Measurements from ENCODE around the gene TMEM134.
"Not testable (repeated sequence)": the region's sequence is repeated elsewhere in the genome, so short reads cannot be mapped to it uniquely, and the experiment has no call there.

TMEM134 gene

GRCh38 chr11:67433536-67434394 is 35.3 kb downstream of the TMEM134 start:
- TF ChIP-seq POLR2A (IDR thresholded peaks at IDR 0.05; ENCODE audit: low read depth, low read length) (peak; percentile 43), SPI1 (IDR thresholded peaks at IDR 0.05; ENCODE audit: low read depth, low read length) (no peak), POLR2AphosphoS5 (IDR thresholded peaks at IDR 0.05; ENCODE audit: low read depth, low read length) (0 out of 2 replicates have a peak, but pooled peaks have one; percentile 4), TAF1 (IDR thresholded peaks at IDR 0.05; ENCODE audit: low read depth, low read length) (no peak)
- peak; percentile 73 for FAIRE-seq
- DNase-seq (ENCODE audit: insufficient read length, low spot score): no peak

- TF ChIP-seq TAF1 (IDR thresholded peaks at IDR 0.05; ENCODE audit: low read depth, low read length) (no peak), POLR2AphosphoS5 (IDR thresholded peaks at IDR 0.05; ENCODE audit: low read depth, low read length) (no peak; the same call in 1 of the 2 replicates), POLR2A (IDR thresholded peaks at IDR 0.05; ENCODE audit: low read depth, low read length) (peak; percentile 5; the same call in 1 of the 2 replicates)
- no peak for FAIRE-seq
These were observed 36.2 kb downstream of the TMEM134 start for GRCh38 chr11:67432655-67433349.

GRCh38 chr11:67431346-67432249 is 37.5 kb downstream of the TMEM134 start:
- TF ChIP-seq POLR2A (IDR thresholded peaks at IDR 0.05; ENCODE audit: low read depth, low read length) (peak; percentile 80), POLR2AphosphoS5 (IDR thresholded peaks at IDR 0.05; ENCODE audit: low read depth, low read length) (0 out of 2 replicates have a peak, but pooled peaks have one; percentile 46), TAF1 (IDR thresholded peaks at IDR 0.05; ENCODE audit: low read depth, low read length) (no peak), POU2F2 (IDR thresholded peaks at IDR 0.05; ENCODE audit: low read depth, low read length) (no peak), PAX5 (IDR thresholded peaks at IDR 0.05; ENCODE audit: insufficient read depth, low read length, severe bottlenecking) (no peak), SPI1 (IDR thresholded peaks at IDR 0.05; ENCODE audit: low read depth, low read length) (no peak)
- no peak for DNase-seq (ENCODE audit: insufficient read length, low spot score)
- FAIRE-seq: no peak

More at GRCh38 chr11:67432655-67433349, 36.2 kb downstream of the TMEM134 start:
- DNase-seq (ENCODE audit: insufficient read length, low spot score): no peak

- TF ChIP-seq PAX5 (IDR thresholded peaks at IDR 0.05; ENCODE audit: insufficient read depth, low read length, severe bottlenecking) (no peak), TAF1 (IDR thresholded peaks at IDR 0.05; ENCODE audit: low read depth, low read length) (no peak), POLR2AphosphoS5 (IDR thresholded peaks at IDR 0.05; ENCODE audit: low read depth, low read length) (no peak), POU2F2 (IDR thresholded peaks at IDR 0.05; ENCODE audit: low read depth, low read length) (no peak), POLR2A (IDR thresholded peaks at IDR 0.05; ENCODE audit: low read depth, low read length) (no peak), SPI1 (IDR thresholded peaks at IDR 0.05; ENCODE audit: low read depth, low read length) (no peak)
- no peak for FAIRE-seq
- DNase-seq (ENCODE audit: insufficient read length, low spot score): no peak
These were observed 39.3 kb downstream of the TMEM134 start for GRCh38 chr11:67429722-67430121.

GRCh38 chr11:67429038-67429668 is 39.9 kb downstream of the TMEM134 start:
- TF ChIP-seq POU2F2 (IDR thresholded peaks at IDR 0.05; ENCODE audit: low read depth, low read length) (peak; percentile 30; the same call in 1 of the 2 replicates), TAF1 (IDR thresholded peaks at IDR 0.05; ENCODE audit: low read depth, low read length) (no peak), POLR2A (IDR thresholded peaks at IDR 0.05; ENCODE audit: low read depth, low read length) (peak; percentile 22; the same call in 1 of the 2 replicates)
- peak; percentile 55 for FAIRE-seq
- DNase-seq (ENCODE audit: insufficient read length, low spot score): no peak

GRCh38 chr11:67428052-67429001 is 40.7 kb downstream of the TMEM134 start, which contains the start of gene RPS6KB2:
Gene RPS6KB2 (plus strand): TSS chr11:67428494. CDS start chr11:67428546, 52 bp downstream.
- DNase-seq (ENCODE audit: insufficient read length, low spot score) (peak; percentile 99), FAIRE-seq (peak; percentile 99)
- TF ChIP-seq POLR2AphosphoS5 (IDR thresholded peaks at IDR 0.05; ENCODE audit: low read depth, low read length) (0 out of 2 replicates have a peak, but pooled peaks have one; percentile 69), POLR2A (IDR thresholded peaks at IDR 0.05; ENCODE audit: low read depth, low read length) (peak; percentile 61; the same call in 1 of the 2 replicates), PAX5 (IDR thresholded peaks at IDR 0.05; ENCODE audit: insufficient read depth, low read length, severe bottlenecking) (no peak), TAF1 (IDR thresholded peaks at IDR 0.05; ENCODE audit: low read depth, low read length) (peak; percentile 63), POU2F2 (IDR thresholded peaks at IDR 0.05; ENCODE audit: low read depth, low read length) (peak; percentile 45; the same call in 1 of the 2 replicates), SPI1 (IDR thresholded peaks at IDR 0.05; ENCODE audit: low read depth, low read length) (no peak)

GRCh38 chr11:67427364-67427859 is 41.6 kb downstream of the TMEM134 start:
- not testable (repeated sequence) for FAIRE-seq; DNase-seq (ENCODE audit: insufficient read length, low spot score)
